DND-41 (cell line): ENCODE measurements around the gene ICAM1.

Experiments
- EZH2 ChIP-seq: IDR thresholded peaks from 3 replicates; pipeline ENCODE4 v1.6.1; 2012; ENCODE audit warnings: borderline replicate concordance, low read depth, mild to moderate bottlenecking, moderate library complexity, low read length, inconsistent platforms; ENCODE audit not compliant: severe bottlenecking
- TF ChIP-seq, protein P1 (sequence below): IDR thresholded peaks from 2 replicates; pipeline ENCODE4 v1.5.1; 2012; ENCODE audit warnings: borderline replicate concordance, low read length, moderate library complexity, mild to moderate bottlenecking; ENCODE audit not compliant: poor library complexity, severe bottlenecking; ENCODE audit errors: extremely low read depth

GRCh38 chr19:10284960-10285278, 14.0 kb downstream of the ICAM1 start:
- TF ChIP-seq EZH2, result no peak
- TF ChIP-seq, protein P1, sequence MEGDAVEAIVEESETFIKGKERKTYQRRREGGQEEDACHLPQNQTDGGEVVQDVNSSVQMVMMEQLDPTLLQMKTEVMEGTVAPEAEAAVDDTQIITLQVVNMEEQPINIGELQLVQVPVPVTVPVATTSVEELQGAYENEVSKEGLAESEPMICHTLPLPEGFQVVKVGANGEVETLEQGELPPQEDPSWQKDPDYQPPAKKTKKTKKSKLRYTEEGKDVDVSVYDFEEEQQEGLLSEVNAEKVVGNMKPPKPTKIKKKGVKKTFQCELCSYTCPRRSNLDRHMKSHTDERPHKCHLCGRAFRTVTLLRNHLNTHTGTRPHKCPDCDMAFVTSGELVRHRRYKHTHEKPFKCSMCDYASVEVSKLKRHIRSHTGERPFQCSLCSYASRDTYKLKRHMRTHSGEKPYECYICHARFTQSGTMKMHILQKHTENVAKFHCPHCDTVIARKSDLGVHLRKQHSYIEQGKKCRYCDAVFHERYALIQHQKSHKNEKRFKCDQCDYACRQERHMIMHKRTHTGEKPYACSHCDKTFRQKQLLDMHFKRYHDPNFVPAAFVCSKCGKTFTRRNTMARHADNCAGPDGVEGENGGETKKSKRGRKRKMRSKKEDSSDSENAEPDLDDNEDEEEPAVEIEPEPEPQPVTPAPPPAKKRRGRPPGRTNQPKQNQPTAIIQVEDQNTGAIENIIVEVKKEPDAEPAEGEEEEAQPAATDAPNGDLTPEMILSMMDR, result no peak
